Breast epithelium (tissue), 3 donors: ENCODE results near the gene MUC4.

Experiments
- POLR2A ChIP-seq: fragments of 450-650 bp; IDR thresholded peaks from one replicate; pipeline ENCODE4 v1.6.1; 2016; ENCODE audit warnings: antibody characterized with exemption, mild to moderate bottlenecking, moderate library complexity
- POLR2AphosphoS5 ChIP-seq, 3 donors: sonication (generic); formaldehyde crosslinking; IDR thresholded peaks; one replicate each; pipeline ENCODE4 v1.6.1; 2017; ENCODE audit warnings: antibody characterized with exemption in 3 of 3
- TF ChIP-seq, protein P1 (sequence below), 3 donors: fragments of 450-650 bp; IDR thresholded peaks; one replicate each; pipeline ENCODE4 v1.5.1; 2016 to 2017; ENCODE audit warnings: antibody characterized with exemption in 3 of 3, mild to moderate bottlenecking in 3 of 3, moderate library complexity in 3 of 3

DNA sequence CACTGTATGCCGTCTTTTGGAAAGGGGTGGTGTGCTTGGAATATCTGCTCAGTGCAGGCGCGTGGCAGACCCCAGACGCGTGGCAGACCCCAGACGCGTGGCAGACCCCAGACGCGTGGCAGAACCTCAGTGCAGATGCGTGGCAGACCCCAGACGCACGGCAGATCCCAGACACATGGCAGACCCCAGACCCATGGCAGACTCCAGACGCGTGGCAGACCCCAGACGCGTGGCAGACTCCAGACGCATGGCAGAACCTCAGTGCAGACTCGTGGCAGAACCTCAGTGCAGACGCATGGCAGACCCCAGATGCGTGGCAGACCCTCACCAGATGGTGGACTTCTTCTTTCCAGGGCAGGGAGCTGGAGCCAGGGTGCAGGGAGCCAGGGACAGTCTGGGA lies 637 bp upstream of the MUC4 start:
- TF ChIP-seq, protein P1, sequence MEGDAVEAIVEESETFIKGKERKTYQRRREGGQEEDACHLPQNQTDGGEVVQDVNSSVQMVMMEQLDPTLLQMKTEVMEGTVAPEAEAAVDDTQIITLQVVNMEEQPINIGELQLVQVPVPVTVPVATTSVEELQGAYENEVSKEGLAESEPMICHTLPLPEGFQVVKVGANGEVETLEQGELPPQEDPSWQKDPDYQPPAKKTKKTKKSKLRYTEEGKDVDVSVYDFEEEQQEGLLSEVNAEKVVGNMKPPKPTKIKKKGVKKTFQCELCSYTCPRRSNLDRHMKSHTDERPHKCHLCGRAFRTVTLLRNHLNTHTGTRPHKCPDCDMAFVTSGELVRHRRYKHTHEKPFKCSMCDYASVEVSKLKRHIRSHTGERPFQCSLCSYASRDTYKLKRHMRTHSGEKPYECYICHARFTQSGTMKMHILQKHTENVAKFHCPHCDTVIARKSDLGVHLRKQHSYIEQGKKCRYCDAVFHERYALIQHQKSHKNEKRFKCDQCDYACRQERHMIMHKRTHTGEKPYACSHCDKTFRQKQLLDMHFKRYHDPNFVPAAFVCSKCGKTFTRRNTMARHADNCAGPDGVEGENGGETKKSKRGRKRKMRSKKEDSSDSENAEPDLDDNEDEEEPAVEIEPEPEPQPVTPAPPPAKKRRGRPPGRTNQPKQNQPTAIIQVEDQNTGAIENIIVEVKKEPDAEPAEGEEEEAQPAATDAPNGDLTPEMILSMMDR (IDR thresholded peaks at IDR 0.05) = no peak
- TF ChIP-seq POLR2AphosphoS5 (IDR thresholded peaks at IDR 0.05) (no peak), POLR2A (no peak)
